GM21528 (cell line): ENCODE results near the gene NR2F2.

Source experiments
- ATAC-seq: cut with Tn5 transposase; IDR thresholded peaks from one replicate; pipeline ENCODE4 v1.9.1; 2021; ENCODE audit warnings: mild to moderate bottlenecking, moderate library complexity; ENCODE audit not compliant: unreplicated experiment, low FRiP score

The NR2F2 gene

GRCh38 chr15:96352604-96353405, 22.3 kb downstream of the NR2F2 start:
- no peak for ATAC-seq

DNA sequence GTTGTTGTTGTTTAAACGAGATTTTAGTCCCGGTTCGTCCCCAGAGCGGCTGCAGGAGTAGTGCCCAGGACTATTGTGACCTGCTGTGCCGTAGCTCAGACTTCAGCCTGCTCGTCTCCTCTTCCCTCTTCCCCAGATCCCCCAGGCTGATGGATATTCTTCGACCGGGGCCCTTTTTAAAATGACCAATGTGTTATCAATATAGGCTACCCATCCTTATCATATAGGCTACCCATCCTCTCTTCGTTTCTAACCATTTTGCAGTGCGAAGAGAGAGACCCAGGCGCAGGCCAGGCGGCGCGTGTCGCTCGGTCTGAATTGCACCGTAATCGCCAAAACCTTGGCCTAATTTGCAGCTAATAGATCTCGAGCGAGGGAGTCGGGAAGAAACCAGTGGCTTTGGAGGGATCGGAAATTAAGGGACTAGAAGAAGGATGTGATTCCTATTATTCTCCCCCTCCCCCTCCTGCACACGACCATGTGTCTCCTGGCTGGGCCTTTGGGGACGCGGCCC, 23.0 kb downstream of the NR2F2 start:
- ATAC-seq, result no peak

DNA sequence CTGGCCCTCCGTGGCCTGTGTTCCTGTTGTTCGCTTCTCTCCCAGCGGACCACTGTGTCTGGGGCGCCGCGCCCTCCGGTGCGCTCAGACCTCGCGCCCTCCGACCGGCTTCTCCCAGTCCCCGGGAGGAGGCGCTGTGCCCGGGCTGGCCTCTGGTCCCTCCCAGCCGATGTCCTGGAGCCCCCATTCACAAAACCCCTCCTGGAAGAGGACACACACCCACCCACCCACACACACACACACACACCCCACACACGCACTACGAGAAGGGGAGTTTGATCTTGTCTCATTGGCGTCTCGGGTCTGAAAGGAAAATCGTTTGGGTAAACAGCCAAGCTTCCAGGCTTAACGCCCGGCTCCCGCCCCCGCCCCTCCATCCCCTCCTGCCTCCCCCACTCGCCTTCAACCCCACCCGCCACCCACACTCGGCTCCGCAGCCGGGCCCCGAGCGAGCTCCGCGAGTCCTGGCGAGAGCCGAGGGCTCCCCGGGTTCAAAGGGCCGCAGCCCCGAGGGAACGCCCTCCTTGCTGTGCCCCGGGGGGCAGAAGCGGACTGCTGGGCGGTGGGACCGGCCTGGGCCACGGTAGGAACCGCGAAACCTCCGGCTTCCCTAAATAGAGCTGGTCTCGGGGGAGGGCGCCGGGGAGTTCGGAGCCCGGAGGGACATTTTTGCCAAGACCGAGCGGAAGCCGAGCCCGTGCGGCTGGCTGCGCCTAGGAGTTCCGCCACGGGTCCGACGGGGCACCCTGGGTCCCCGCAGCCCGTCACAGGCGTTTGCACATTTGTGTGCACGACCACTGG, 23.6 kb downstream of the NR2F2 start:
- ATAC-seq, result no peak

- ATAC-seq, result no peak
These were observed 24.4 kb downstream of the NR2F2 start for GRCh38 chr15:96354731-96355567.

DNA sequence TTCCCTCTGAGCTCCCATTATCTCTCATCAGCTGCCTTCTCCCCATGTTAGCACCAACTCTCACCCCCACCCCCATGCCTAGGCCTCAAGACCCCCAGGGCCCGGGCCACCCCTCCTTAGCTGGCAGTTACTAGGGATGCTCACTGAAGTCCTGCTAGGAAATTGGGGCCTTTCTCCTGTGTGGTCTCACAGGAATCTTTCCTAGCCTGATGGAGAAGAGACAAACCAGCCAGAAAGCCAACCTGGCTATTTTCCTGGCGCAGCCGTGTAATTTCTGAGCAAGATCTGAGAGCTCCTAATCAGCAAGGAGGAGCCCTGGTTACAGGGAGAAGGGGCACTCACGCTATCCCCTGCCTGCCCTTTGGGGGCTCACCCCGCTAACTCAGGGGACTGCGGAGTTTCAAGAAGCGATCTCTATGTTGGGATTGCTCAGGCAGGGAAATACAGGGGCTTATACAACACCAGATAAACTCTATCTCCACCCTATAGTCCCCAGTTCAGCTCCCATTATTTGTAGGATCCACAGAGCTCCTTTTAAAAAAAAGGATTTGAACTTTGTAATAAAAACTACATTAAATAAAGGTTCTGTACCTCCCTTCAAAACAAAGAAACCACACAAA, 25.2 kb downstream of the NR2F2 start:
- no peak for ATAC-seq

DNA sequence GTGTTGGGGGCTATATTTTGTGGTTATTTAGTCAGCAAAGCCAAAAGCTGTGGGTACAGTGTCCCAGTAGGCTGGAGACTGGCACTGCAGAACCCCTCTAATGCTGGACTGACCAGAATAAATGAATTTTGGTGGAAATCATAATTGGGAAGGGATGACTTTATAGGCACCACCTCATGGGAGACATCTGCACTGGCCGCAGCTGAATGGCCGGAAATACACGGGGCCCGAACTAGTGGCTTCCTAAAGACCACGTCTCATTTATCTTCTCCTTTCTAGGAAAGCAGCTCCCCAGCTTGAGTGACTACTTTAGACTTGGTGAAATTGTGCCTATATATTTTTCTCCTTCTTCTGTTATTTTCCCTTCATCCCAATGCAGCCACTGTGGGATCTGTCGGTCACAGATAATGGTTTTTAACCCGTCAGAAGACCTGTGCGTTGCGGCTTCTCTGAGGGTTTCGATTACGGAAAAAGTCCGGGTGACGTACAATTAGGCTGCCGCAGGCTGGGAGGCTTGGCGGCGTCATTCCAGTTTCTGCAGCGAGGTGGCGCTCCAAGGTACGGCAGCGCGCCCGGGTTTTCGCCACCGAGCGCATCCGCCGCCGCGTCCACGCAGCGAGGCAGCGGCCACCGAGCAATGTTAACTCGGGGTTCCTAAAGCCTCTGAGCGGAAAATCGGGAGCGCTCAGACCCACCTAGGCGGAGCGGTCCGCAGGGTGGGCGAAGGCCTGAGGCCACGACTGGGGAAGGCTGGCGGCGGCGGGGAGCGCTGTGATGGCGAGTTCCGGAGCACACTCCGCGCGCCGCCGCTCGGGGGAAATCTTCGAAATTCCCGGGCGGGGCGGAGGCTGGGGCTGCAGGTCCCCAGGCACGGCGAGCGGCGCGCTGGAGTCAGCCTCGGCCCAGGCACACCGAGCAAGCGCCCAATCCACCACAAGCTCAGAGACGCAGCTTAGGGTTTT, 26.3 kb downstream of the NR2F2 start:
- ATAC-seq, result peak; percentile 77

DNA sequence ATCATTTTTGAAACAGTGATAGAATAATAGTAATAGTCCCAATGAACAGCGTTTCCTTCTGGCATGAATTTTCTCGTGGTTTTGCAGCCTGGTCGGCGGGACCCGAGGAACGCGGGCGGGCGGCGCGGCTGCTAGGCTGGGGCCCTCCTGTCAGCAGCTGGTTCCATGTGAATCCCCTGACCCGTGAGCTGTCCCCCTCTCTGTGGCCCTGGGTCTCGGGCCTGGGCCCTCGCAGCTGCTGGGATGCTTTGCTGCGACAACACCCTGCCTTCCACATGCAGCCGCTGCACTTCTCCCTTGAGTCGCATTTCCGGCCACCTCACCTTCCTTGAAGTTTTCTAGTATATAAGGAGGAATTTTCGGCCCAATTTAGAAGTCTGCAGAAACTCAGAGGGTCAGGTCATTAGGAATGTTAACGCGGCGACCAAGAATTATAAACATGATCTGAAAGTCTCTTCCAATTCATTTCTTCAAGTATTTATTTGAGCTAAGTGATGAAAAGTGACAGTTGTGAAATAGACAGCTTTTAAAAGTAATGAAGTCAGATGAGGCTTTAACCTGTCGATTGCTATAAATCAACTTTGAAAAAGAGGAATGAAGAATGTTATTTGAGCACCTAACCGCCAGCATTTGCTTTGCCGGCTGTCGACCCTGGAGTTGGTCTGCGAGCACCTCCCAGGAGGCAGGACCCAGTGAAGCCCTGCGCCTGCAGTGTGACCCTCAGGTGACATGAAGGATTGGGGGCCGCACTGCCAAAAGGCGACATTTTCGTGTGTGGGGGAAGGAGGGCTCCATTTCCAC, 27.7 kb downstream of the NR2F2 start:
- no peak for ATAC-seq

DNA sequence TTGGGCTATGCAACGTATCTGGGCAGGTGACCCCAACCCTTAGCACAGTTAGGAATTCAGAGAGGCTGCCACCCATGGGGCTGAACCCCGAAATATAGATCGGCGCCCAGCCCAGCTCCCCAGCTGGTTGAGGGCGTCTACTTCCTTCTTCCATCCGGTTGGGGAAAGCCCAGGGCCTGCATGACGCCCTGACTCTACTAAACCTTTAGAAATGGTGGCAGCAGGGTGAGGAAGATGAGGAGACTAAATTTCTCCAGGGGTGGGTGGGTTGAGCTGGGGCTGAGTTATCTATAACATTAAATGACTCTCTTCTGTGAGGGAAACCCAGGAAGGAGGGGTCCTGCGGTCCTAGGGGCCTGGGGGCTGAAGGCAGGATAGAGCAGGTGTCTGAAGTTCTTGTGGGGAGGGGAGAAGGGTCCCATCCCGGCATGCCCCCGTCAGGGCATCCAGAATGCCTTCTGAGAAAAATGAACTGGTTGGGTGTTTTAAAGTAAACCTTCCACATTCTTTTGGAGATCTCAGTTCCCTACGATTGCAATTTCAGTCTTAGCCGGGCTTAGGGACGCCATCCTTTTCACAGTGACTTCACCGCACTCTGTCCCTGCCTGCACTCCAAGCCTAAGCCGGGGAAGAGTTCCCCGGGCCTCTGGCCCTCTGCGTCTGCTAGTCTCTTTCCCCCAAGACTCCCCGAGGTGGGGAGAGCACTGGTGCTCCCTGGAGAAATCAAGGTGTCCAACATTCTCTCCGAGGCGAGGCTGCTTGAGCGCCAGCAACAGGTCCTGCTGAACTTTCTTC, 28.5 kb downstream of the NR2F2 start:
- no peak for ATAC-seq

DNA sequence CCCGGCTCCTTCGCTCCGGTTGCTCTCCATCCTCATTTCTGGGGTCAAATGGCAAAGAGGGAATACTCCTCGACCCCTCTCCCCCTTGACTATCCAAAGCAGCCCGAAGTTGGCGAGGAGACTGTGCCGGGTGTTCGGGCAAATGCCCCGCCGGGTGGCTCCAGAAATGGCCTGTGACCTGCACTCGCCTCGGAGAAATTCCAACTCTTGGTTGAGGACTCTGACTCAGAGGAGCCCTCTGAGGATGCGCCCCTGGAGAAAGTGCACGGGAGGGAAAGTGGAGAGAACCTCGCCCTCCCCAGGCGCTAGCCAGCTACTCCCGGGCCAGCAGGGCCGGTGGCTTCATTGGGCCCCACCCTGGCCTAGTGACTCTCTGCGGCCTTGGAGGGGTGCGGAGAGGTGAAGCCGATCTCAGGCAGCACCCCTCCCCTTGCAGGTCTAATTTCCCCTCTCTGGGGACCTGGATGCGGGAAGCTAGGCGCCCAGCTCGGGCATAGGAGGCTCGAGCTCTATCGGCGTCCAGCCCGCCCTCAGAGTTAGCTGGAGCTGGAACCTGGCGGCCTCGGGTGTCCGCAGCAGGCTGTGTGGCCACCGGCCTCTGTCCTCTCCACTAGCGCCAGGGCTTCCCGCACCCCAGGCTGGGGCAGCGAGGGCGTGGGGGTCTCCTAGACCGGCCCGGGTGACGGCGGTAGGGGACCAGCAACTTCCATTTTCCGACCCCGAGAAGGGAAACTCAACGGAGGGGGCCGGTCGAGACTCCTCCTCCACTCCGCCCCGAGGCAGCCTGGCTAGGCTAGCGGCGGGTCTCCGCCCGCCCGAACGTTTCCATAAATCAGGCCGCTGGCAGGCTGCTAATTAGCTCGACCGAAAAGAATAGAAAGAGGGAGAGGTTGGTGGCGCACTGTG, 29.4 kb downstream of the NR2F2 start:
- ATAC-seq, result no peak

- ATAC-seq, result no peak
These were observed 30.2 kb downstream of the NR2F2 start for GRCh38 chr15:96360581-96361308.

- ATAC-seq, result no peak
These were observed 31.0 kb downstream of the NR2F2 start for GRCh38 chr15:96361309-96362010.

DNA sequence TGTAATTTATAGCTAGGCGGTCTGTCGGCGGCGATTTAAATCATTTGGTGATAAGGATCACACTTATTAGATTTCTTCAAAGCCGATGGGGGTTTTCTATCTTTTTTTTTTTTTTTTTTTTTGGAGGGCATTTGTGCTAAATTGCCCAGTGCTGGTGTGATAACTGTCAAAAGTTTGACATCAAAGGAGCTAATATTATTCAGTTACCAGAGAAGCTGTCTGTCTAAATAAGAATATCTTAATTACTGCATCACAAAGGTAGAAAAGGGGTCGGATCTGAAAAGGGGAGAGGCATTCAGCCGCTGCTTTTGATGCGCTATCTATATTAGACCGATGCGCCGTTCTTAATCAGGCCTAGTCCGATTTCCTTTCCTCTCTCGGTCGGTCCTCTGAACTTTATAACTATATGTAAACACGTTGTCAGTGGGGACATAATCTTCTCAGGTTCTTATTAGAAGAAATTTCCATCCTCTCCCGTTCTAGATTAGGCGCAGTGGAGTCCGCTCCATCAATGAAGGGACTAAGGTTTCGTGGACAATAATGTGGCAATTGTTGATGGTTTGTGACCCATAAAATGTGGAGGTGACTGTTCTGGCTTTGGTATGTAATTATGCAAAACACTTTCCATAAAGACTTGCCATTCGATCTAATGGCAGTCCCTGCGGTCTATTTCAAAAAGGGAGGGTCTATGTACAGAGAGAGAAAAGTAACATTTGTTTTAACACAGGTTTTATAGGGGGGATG, 31.7 kb downstream of the NR2F2 start:
- ATAC-seq, result no peak

- no peak for ATAC-seq
These were observed 32.5 kb downstream of the NR2F2 start for GRCh38 chr15:96362755-96363651.

- ATAC-seq, result no peak
These were observed 33.2 kb downstream of the NR2F2 start for GRCh38 chr15:96363707-96364106.
